Spleen (tissue), 11 donors: ENCODE results near the gene KLK6. TPM values are rescaled to one million over a fixed set of nuclear protein-coding genes. Genes with fewer than 3 reads are reported as not detected.

Experiments used
- DNase-seq: peaks from one replicate; pipeline ENCODE4 v3.0.0-alpha.2; 2020
- H3K27ac ChIP-seq, 8 donors: fragments of 200-600 bp; sonication (generic) in 7 of 8; 1 replicate in 4 of 8; 2 replicates in 4 of 8; pipeline versions ENCODE4 v1.5.0 to v1.8.0; 2016 to 2021; ENCODE audit warnings: inconsistent platforms in 4 of 8, mild to moderate bottlenecking in 4 of 8, moderate library complexity in 1 of 8
- H3K27me3 ChIP-seq, 7 donors: fragments of 200-600 bp; sonication (generic) in 6 of 7; replicated peaks in 1 of 7; 1 replicate in 4 of 7; 2 replicates in 3 of 7; pipeline versions ENCODE4 v1.5.0 to v1.8.0; 2016 to 2021; ENCODE audit warnings: inconsistent platforms in 3 of 7, mild to moderate bottlenecking in 1 of 7
- H3K36me3 ChIP-seq, 6 donors: fragments of 200-600 bp; sonication (generic) in 5 of 6; 1 replicate in 4 of 6; 2 replicates in 2 of 6; pipeline versions ENCODE4 v1.5.0 to v1.8.0; 2016 to 2021; ENCODE audit warnings: inconsistent platforms in 2 of 6
- H3K4me1 ChIP-seq, 6 donors: fragments of 200-600 bp; sonication (generic) in 5 of 6; 1 replicate in 3 of 6; 2 replicates in 3 of 6; pipeline versions ENCODE4 v1.5.0 to v1.8.0; 2016 to 2021; ENCODE audit warnings: inconsistent platforms in 3 of 6
- H3K4me3 ChIP-seq, 8 donors: fragments of 200-600 bp; sonication (generic) in 7 of 8; 1 replicate in 4 of 8; 2 replicates in 4 of 8; pipeline versions ENCODE4 v1.5.0 to v1.8.0; 2016 to 2021; ENCODE audit warnings: inconsistent platforms in 4 of 8, mild to moderate bottlenecking in 4 of 8, moderate library complexity in 2 of 8
- H3K9me3 ChIP-seq, 8 donors: fragments of 200-600 bp; sonication (generic) in 7 of 8; 1 replicate in 4 of 8; 2 replicates in 4 of 8; pipeline versions ENCODE4 v1.5.0 to v1.8.0; 2016 to 2021; ENCODE audit warnings: inconsistent platforms in 4 of 8
- POLR2A ChIP-seq, 3 donors: fragments of 450-650 bp; IDR thresholded peaks; one replicate each; pipeline ENCODE4 v1.5.1; 2017; ENCODE audit warnings: antibody characterized with exemption in 3 of 3, mild to moderate bottlenecking in 1 of 3
- POLR2AphosphoS5 ChIP-seq, 3 donors: sonication (generic); formaldehyde crosslinking; IDR thresholded peaks; one replicate each; pipeline ENCODE4 v1.5.1; 2017; ENCODE audit warnings: antibody characterized with exemption in 3 of 3
- WGBS, 5 donors: extraction: QIAGEN DNeasy Blood & Tissue Kit in 3 of 5; methylation state at CpG; one replicate each; pipeline versions ENCODE4 v1.1.5 to v1.1.7; 2013 to 2018; 5-methylcytosine and 5-hydroxymethylcytosine counted together
- intact Hi-C: fragments of 100-400 bp; cut with DNase I; formaldehyde crosslinking; loops from one replicate; pipeline ENCODE4 v1.15.0; 2023; ENCODE audit warnings: low total_unique reads
- polyA plus RNA-seq, 3 donors: library from polyadenylated mRNA; stranded (reverse); fragments of 200-250 nt; gene quantifications; one replicate each; pipeline ENCODE4 v1.2.1, GENCODE V29; 2013
- total RNA-seq, 7 donors: library from RNA; depleted of rRNA in 3 of 7; stranded (reverse); fragments of >200 nt in 3 of 7; fragmentation: NEBNext Ultra II Directional in 4 of 7; extraction: Animal tissue kit (Norgen Biotek cat#: 25700) in 4 of 7; gene quantifications; one replicate each; pipeline versions ENCODE4 v1.1.0 to v1.2.1, GENCODE V29; 2016 to 2021
- TF ChIP-seq, protein P1 (sequence below), 11 experiments: fragments of 200-600 bp in 7 of 11; fragments of 450-650 bp in 4 of 11; sonication (generic) in 4 of 11; IDR thresholded peaks in 8 of 11; conservative IDR thresholded peaks in 3 of 11; 1 replicate in 7 of 11; 2 replicates in 4 of 11; pipeline versions ENCODE4 v1.4.0 to v1.8.0; 2016 to 2021; ENCODE audit warnings: antibody characterized with exemption in 11 of 11, inconsistent platforms in 4 of 11, mild to moderate bottlenecking in 1 of 11
- donor health status: healthy with polysubstance abuse.
- donor health status: DM: no; HTN: no; CAD: no; lungs with moderate emphysema.
- donor health status: DM: no; HTN: no; CAD: no.
- donor health status: Bipolar disorder and iron deficiency.
- donor health status: healthy.
- donor health status: DM: no; HTN: no; CAD: no.
- donor health status: DM: yes; HTN: yes; CAD: no.

The KLK6 gene
- total and polyA plus RNA-seq, 10 donors, result 0.43 to 9.5 (median 2.8) TPM; not detected in 1

DNA sequence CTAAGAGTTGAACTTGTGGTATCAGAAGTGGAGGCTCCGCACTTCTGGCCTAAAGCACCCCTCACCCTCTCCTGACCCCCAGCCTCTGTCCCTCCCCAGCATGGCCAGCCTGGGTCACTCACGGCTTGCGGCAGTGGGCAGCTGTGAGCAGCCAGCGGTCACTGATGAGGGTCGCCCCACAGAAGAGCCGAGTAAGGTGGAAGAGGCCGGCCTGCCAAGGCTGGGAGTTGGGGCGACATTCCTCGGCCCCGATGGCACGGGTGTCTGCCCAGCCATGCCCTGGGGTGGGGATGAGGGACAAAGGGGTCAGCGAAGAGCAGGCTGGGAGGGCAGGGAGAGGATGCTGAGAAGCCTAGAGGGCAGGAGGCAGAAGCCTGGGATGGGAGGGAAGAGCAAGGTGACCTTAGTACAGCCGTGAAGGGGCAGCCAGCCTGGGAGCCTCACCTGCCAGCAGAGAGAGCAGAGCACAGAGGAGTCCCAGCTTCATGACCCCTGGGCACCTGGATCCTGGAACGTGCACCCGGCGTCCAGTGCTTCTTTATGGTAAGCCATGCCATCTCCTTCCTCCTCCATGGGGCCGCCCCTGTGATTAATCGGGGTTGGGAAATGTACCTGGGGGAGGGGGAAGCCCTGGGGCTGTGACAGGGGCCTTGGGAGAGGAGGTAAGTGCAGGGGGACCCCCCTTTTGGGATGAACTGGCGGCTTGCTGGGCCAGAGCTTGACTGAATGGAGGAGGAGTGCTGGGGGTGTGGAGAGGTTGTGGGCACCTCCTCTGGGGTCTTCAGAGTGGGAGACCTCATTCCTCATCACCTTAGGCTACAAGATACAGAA lies 39.9 kb upstream of the KLK6 start:
- no peak for DNase-seq
- Histone ChIP-seq H3K36me3 (no peaks in the 10 kb centered on the region), H3K27me3 (peaks cover 0 to 69% (median 3%) of the 10 kb centered on the region in 7 donors), H3K27ac (no peak overlapping the region), H3K4me3 (no peak overlapping the region), H3K9me3 (no peaks in the 10 kb centered on the region), H3K4me1 (no peaks in the 10 kb centered on the region)
- WGBS, 5 donors, result 65 to 77% (median 73%) methylated on average over 15 to 19 of the region's 19 CpGs
- intact Hi-C loops, result no loop called here
- TF ChIP-seq, protein P1, sequence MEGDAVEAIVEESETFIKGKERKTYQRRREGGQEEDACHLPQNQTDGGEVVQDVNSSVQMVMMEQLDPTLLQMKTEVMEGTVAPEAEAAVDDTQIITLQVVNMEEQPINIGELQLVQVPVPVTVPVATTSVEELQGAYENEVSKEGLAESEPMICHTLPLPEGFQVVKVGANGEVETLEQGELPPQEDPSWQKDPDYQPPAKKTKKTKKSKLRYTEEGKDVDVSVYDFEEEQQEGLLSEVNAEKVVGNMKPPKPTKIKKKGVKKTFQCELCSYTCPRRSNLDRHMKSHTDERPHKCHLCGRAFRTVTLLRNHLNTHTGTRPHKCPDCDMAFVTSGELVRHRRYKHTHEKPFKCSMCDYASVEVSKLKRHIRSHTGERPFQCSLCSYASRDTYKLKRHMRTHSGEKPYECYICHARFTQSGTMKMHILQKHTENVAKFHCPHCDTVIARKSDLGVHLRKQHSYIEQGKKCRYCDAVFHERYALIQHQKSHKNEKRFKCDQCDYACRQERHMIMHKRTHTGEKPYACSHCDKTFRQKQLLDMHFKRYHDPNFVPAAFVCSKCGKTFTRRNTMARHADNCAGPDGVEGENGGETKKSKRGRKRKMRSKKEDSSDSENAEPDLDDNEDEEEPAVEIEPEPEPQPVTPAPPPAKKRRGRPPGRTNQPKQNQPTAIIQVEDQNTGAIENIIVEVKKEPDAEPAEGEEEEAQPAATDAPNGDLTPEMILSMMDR (IDR thresholded peaks at IDR 0.05 in 8 of 11, conservative IDR thresholded peaks at IDR 0.05 in 3 of 11), result no peak
- TF ChIP-seq POLR2A (IDR thresholded peaks at IDR 0.05) (no peak), POLR2AphosphoS5 (IDR thresholded peaks at IDR 0.05) (no peak)

DNA sequence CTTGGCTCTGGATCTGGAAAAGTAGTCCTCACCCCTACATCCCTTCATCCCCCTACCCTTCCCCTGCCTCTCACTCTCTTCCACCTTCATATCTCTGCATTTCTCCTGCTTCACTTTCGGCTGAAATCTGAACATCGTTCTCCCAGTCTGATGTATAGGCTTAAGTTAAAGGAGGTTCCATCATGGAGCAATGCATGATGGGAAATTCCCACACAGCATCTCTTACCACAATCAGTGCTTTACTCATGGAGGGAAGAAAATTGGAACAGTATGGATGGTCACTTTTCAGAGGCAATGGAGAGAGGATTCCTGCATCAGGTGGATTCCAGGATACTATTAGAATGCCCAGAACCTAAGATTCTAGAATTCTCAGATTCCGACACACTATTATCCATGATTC lies 38.1 kb upstream of the KLK6 start:
- DNase-seq, result no peak
- Histone ChIP-seq H3K27me3 (peaks cover 0 to 70% (median 6%) of the 10 kb centered on the region in 7 donors), H3K4me3 (no peak overlapping the region), H3K27ac (no peak overlapping the region), H3K9me3 (no peaks in the 10 kb centered on the region), H3K4me1 (no peaks in the 10 kb centered on the region), H3K36me3 (no peaks in the 10 kb centered on the region)
- 81 to 89% (median 83%) methylated on average over 3 of the region's 3 CpGs for WGBS, 5 donors
- intact Hi-C loops, result no loop called here
- TF ChIP-seq, protein P1 (IDR thresholded peaks at IDR 0.05 in 8 of 11, conservative IDR thresholded peaks at IDR 0.05 in 3 of 11), result no peak
- no peak for TF ChIP-seq POLR2A (IDR thresholded peaks at IDR 0.05)
- TF ChIP-seq POLR2AphosphoS5 (IDR thresholded peaks at IDR 0.05), result no peak

DNA sequence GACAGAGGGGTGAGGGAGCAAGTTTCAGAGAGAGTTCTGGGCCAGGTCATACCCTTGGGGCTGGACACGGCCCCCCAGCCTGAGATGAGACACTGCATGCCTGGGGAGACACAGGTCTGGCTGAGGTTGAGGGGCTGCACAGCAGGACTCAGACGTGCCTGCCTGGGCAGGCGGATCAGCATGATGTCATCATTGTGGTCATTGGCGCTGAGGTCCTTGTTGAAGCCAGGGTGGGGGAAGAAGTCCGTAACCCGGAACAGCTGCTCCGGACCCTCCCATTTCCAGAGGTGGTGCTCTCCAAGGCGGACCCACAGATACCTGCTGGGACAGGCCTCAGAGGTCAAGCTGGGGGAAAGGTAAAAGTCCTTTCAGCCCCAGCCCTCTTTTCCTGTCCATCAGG lies 37.0 kb upstream of the KLK6 start:
- WGBS, 5 donors, result 44 to 64% (median 54%) methylated on average over 7 to 8 of the region's 8 CpGs
- intact Hi-C loops, result no loop called here
- no peak overlapping the region for H3K4me3 ChIP-seq
- H3K27me3 ChIP-seq, result peaks cover 0 to 71% (median 14%) of the 10 kb centered on the region in 7 donors
- no peaks in the 10 kb centered on the region for H3K36me3 ChIP-seq
- H3K4me1 ChIP-seq, result no peaks in the 10 kb centered on the region
- DNase-seq, result no peak
- no peak for TF ChIP-seq POLR2A (IDR thresholded peaks at IDR 0.05)
- TF ChIP-seq POLR2AphosphoS5 (IDR thresholded peaks at IDR 0.05), result no peak
- TF ChIP-seq, protein P1 (IDR thresholded peaks at IDR 0.05 in 8 of 11, conservative IDR thresholded peaks at IDR 0.05 in 3 of 11), result no peak
- no peak overlapping the region for H3K27ac ChIP-seq
- no peaks in the 10 kb centered on the region for H3K9me3 ChIP-seq

DNA sequence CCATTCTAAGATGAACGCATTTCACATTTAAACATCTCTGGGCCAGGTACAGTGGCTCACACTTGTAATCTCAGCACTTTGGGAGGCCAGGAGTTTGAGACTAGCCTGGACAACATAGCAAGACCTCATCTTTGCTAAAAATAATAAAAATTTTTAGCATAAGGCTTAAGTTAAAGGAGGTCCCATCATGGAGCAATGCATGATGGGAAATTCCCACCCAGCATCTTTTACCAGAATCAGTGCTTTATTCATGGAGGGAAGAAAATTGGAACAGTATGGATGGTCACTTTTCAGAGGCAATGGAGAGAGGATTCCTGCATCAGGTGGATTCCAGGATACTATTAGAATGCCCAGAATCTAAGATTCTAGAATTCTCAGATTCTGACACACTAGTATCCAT lies 35.9 kb upstream of the KLK6 start:
- intact Hi-C loops, result no loop called here
- H3K36me3 ChIP-seq, result no peaks in the 10 kb centered on the region
- no peak for DNase-seq
- TF ChIP-seq POLR2AphosphoS5 (IDR thresholded peaks at IDR 0.05) (no peak), POLR2A (IDR thresholded peaks at IDR 0.05) (no peak)
- TF ChIP-seq, protein P1 (IDR thresholded peaks at IDR 0.05 in 8 of 11, conservative IDR thresholded peaks at IDR 0.05 in 3 of 11), result no peak
- no peaks in the 10 kb centered on the region for H3K9me3 ChIP-seq
- no peaks in the 10 kb centered on the region for H3K4me1 ChIP-seq
- H3K27me3 ChIP-seq, result peaks cover 0 to 71% (median 15%) of the 10 kb centered on the region in 7 donors
- no peak overlapping the region for H3K4me3 ChIP-seq
- no peak overlapping the region for H3K27ac ChIP-seq
- 86 to 97% (median 88%) methylated on average over 1 of the region's 1 CpG for WGBS, 5 donors
